ENCODE measurements around the gene HK1.
"Not testable (repeated sequence)": the region's sequence is repeated elsewhere in the genome, so short reads cannot be mapped to it uniquely, and the experiment has no call there.

HK1 gene

DNA sequence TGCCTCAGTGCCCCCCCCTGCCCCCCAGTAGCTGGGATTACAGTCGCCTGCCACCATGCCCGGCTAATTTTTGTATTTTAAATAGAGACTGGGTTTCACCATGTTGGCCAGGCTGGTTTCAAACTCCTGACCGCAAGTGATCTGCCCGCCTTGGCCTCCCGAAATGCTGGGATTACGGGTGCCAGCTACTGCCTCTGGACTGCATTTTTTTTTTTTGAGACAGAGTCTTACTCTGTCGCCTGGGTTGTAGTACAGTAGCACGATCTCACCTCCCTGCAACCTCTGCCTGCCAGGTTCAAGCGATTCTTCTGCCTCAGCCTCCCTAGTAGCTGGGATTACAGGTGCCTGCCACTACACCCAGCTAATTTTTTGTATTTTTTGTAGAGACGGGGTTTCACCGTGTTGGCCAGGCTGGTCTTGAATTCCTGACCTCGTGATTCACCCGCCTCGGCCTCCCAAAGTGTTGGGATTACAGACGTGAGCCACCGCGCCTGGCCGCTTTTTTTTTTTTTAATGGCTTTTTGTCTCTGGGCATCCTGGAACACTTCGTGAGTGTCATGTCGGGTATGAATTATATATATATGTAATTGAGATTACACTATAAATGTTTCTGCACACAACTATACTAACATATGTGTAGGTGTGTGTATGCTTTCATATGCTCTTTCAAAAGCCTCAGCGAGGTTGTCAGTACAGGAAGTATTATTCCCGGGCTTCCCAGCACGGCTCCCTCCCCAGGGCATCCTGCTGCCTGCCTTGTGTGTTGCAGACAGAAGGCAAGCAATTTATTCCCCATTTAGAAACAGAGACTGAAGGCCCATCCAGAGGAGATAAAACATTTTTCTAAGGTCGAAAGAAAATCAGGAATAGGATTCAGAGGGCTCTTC is 47.6 kb downstream of the HK1 start:
- H3K23ac ChIP-seq (ENCODE audit: low read length); H3K36me3 ChIP-seq (ENCODE audit: control insufficient read depth in 1 of 2, insufficient read depth in 2 of 2, low read length in 2 of 2); H3K9me3 ChIP-seq (ENCODE audit: insufficient read depth, low read depth, low read length); H3K14ac ChIP-seq (ENCODE audit: low read length); H2BK12ac ChIP-seq (ENCODE audit: low read length); H4K8ac ChIP-seq (ENCODE audit: low read depth, low read length); H2AK5ac ChIP-seq (ENCODE audit: low read length); H3K9ac ChIP-seq (ENCODE audit: low read length); H4K91ac ChIP-seq (ENCODE audit: low read depth, low read length); H2BK120ac ChIP-seq (ENCODE audit: insufficient read depth, low read length, poor library complexity); H2AFZ ChIP-seq (ENCODE audit: insufficient read depth, low read length, poor library complexity); H4K12ac ChIP-seq (ENCODE audit: low read depth, low read length); H3K27me3 ChIP-seq (ENCODE audit: insufficient read depth, low read length); H3K4ac ChIP-seq (ENCODE audit: low read depth, low read length); H3K18ac ChIP-seq (ENCODE audit: low read length); H3K4me3 ChIP-seq (ENCODE audit: low read depth, low read length): not testable (repeated sequence)
- H3K4me1 ChIP-seq (ENCODE audit: control insufficient read depth in 1 of 2, insufficient read depth in 2 of 2, low read length in 2 of 2) = peaks cover 23 to 34% of the 10 kb centered on the region in 2 experiments
- peak overlapping the region; percentile 29 for H3K4me2 ChIP-seq (ENCODE audit: low read length)
- peaks cover 17% of the 10 kb centered on the region for H3K79me1 ChIP-seq (ENCODE audit: low read length)
- DNase-seq = peak in 1 of 2 donors; percentile 44
- peaks cover 17% of the 10 kb centered on the region for H3K79me2 ChIP-seq (ENCODE audit: control insufficient read depth, insufficient read depth, low read length, poor library complexity)
- H3K27ac ChIP-seq (ENCODE audit: low read depth, low read length) = peak overlapping the region; percentile 45
- no CpG with 5 or more reads among the region's 24 CpGs for WGBS (ENCODE audit: extremely low coverage, insufficient coverage, insufficient read length)
- H2BK5ac ChIP-seq (ENCODE audit: low read depth, low read length, poor library complexity) = peak overlapping the region; percentile 27

DNA sequence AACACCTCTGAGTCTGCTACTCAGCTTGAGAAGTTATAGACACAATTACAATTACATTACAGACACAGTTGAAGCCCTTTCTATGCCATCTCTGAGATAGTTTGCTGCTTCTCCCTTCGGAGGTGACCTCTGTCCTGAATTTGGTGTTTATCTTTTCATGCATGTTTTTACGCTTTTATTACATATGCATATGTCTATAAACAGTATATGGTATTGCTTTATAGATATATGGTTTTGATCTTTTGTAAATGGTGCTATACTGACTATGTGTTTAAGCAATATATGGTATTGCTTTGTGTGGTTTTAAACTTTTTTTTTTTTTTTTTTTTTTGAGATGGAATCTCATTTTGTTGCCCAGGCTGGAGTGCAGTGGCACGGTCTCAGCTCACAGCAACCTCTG is 48.4 kb downstream of the HK1 start:
- H3K4me1 ChIP-seq (ENCODE audit: control insufficient read depth in 1 of 2, insufficient read depth in 2 of 2, low read length in 2 of 2) = peaks cover 25 to 33% of the 10 kb centered on the region in 2 experiments
- H3K4me3 ChIP-seq (ENCODE audit: low read depth, low read length) = no peak overlapping the region
- no peak overlapping the region for H4K12ac ChIP-seq (ENCODE audit: low read depth, low read length)
- H3K27ac ChIP-seq (ENCODE audit: low read depth, low read length) = no peak overlapping the region
- no peaks in the 10 kb centered on the region for H3K9me3 ChIP-seq (ENCODE audit: insufficient read depth, low read depth, low read length)
- no peak overlapping the region for H4K8ac ChIP-seq (ENCODE audit: low read depth, low read length)
- no peak overlapping the region for H3K18ac ChIP-seq (ENCODE audit: low read length)
- H3K79me1 ChIP-seq (ENCODE audit: low read length) = peaks cover 14% of the 10 kb centered on the region
- H3K4ac ChIP-seq (ENCODE audit: low read depth, low read length) = no peak overlapping the region
- no peak overlapping the region for H3K4me2 ChIP-seq (ENCODE audit: low read length)
- no peak overlapping the region for H4K91ac ChIP-seq (ENCODE audit: low read depth, low read length)
- no peak overlapping the region for H3K14ac ChIP-seq (ENCODE audit: low read length)
- no peak overlapping the region for H3K9ac ChIP-seq (ENCODE audit: low read length)
- no peaks in the 10 kb centered on the region for H3K27me3 ChIP-seq (ENCODE audit: insufficient read depth, low read length)
- no peak for DNase-seq
- H2BK12ac ChIP-seq (ENCODE audit: low read length) = no peak overlapping the region
- WGBS (ENCODE audit: extremely low coverage, insufficient coverage, insufficient read length) = no CpG with 5 or more reads among the region's 3 CpGs
- peaks cover 13% of the 10 kb centered on the region for H3K79me2 ChIP-seq (ENCODE audit: control insufficient read depth, insufficient read depth, low read length, poor library complexity)
- H3K36me3 ChIP-seq (ENCODE audit: control insufficient read depth in 1 of 2, insufficient read depth in 2 of 2, low read length in 2 of 2) = peaks cover 0 to 3% of the 10 kb centered on the region in 2 experiments
- H2BK5ac ChIP-seq (ENCODE audit: low read depth, low read length, poor library complexity) = no peak overlapping the region
- H2BK120ac ChIP-seq (ENCODE audit: insufficient read depth, low read length, poor library complexity) = no peak overlapping the region
- no peak overlapping the region for H3K23ac ChIP-seq (ENCODE audit: low read length)
- no peak overlapping the region for H2AK5ac ChIP-seq (ENCODE audit: low read length)
- H2AFZ ChIP-seq (ENCODE audit: insufficient read depth, low read length, poor library complexity) = no peak overlapping the region

DNA sequence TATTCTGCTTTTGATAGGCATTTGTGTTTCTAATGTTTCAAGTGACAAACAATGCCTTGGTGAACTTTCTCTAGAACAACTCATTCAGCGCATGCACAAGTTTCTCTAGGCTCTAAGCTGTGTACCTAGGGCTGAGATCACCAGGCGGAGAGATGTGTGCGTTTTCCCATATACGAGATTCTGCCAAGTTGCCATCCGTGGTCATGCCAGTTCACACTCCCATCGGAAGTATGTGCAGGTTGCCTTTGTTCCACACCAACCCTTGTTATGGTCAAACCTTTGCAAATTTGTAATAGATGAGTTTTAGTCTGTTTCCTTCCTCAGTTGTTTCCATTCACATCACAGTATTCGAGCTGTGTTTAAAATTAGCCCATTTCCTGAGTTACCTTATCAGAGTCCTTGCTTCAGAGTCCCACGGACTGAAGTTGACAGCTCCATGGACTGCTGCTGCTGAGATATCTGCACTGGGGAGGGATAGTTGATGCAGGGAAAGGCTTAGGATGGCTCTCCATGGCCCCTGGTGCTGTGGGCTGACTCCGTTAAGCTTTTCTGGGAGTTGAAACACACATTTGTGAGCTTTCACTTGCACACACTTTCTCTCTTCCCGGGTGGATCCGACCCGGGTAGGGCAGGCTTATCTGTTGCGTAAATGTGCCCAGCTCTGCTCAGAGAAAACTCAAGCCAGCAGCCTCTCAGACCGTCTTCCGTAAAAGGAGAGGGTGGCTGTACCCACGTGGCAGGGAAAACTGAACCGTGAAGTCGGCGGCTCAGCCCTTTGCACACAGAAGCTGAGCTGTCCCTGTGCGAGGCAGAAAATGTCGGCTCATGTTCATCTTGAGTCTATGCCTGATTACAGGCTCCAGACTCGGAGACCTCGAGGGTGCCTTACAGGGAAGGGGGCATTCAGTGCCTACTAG is 49.4 kb downstream of the HK1 start:
- peak overlapping the region; percentile 1 for H2BK5ac ChIP-seq (ENCODE audit: low read depth, low read length, poor library complexity)
- no peak overlapping the region for H4K8ac ChIP-seq (ENCODE audit: low read depth, low read length)
- H3K79me2 ChIP-seq (ENCODE audit: control insufficient read depth, insufficient read depth, low read length, poor library complexity) = peaks cover 15% of the 10 kb centered on the region
- no peak overlapping the region for H2AFZ ChIP-seq (ENCODE audit: insufficient read depth, low read length, poor library complexity)
- H3K27me3 ChIP-seq (ENCODE audit: insufficient read depth, low read length) = no peaks in the 10 kb centered on the region
- H3K36me3 ChIP-seq (ENCODE audit: control insufficient read depth in 1 of 2, insufficient read depth in 2 of 2, low read length in 2 of 2) = peaks cover 0 to 3% of the 10 kb centered on the region in 2 experiments
- H3K9ac ChIP-seq (ENCODE audit: low read length) = no peak overlapping the region
- peak overlapping the region; percentile 9 for H3K14ac ChIP-seq (ENCODE audit: low read length)
- peak overlapping the region; percentile 74 for H3K4ac ChIP-seq (ENCODE audit: low read depth, low read length)
- H3K4me3 ChIP-seq (ENCODE audit: low read depth, low read length) = no peak overlapping the region
- H3K4me2 ChIP-seq (ENCODE audit: low read length) = no peak overlapping the region
- H2AK5ac ChIP-seq (ENCODE audit: low read length) = peak overlapping the region; percentile 1
- DNase-seq = peak; percentile 41 to 75
- peak overlapping the region; percentile 9 for H2BK120ac ChIP-seq (ENCODE audit: insufficient read depth, low read length, poor library complexity)
- no peak overlapping the region for H3K23ac ChIP-seq (ENCODE audit: low read length)
- H4K12ac ChIP-seq (ENCODE audit: low read depth, low read length) = no peak overlapping the region
- no peak overlapping the region for H3K27ac ChIP-seq (ENCODE audit: low read depth, low read length)
- peaks cover 21% of the 10 kb centered on the region for H3K79me1 ChIP-seq (ENCODE audit: low read length)
- H4K91ac ChIP-seq (ENCODE audit: low read depth, low read length) = peak overlapping the region; percentile 16
- peak overlapping the region; percentile 79 for H3K18ac ChIP-seq (ENCODE audit: low read length)
- no peaks in the 10 kb centered on the region for H3K9me3 ChIP-seq (ENCODE audit: insufficient read depth, low read depth, low read length)
- H3K4me1 ChIP-seq (ENCODE audit: control insufficient read depth in 1 of 2, insufficient read depth in 2 of 2, low read length in 2 of 2) = peaks cover 30 to 40% of the 10 kb centered on the region in 2 experiments
- no CpG with 5 or more reads among the region's 23 CpGs for WGBS (ENCODE audit: extremely low coverage, insufficient coverage, insufficient read length)
- H2BK12ac ChIP-seq (ENCODE audit: low read length) = peak overlapping the region; percentile 75

GRCh38 chr10:69328380-69328735 is 50.1 kb downstream of the HK1 start:
- Histone ChIP-seq H3K79me2 (ENCODE audit: control insufficient read depth, insufficient read depth, low read length, poor library complexity) (peaks cover 18% of the 10 kb centered on the region), H4K8ac (ENCODE audit: low read depth, low read length) (peak overlapping the region; percentile 36), H3K18ac (ENCODE audit: low read length) (no peak overlapping the region), H3K79me1 (ENCODE audit: low read length) (peaks cover 26% of the 10 kb centered on the region), H3K14ac (ENCODE audit: low read length) (peak overlapping the region; percentile 9), H2BK12ac (ENCODE audit: low read length) (peak overlapping the region; percentile 75), H3K4me1 (ENCODE audit: control insufficient read depth in 1 of 2, insufficient read depth in 2 of 2, low read length in 2 of 2) (peaks cover 34 to 44% of the 10 kb centered on the region in 2 experiments), H2BK5ac (ENCODE audit: low read depth, low read length, poor library complexity) (no peak overlapping the region), H3K23ac (ENCODE audit: low read length) (no peak overlapping the region), H4K12ac (ENCODE audit: low read depth, low read length) (no peak overlapping the region), H3K36me3 (ENCODE audit: control insufficient read depth in 1 of 2, insufficient read depth in 2 of 2, low read length in 2 of 2) (peaks cover 0 to 3% of the 10 kb centered on the region in 2 experiments), H4K91ac (ENCODE audit: low read depth, low read length) (peak overlapping the region; percentile 16), H3K9ac (ENCODE audit: low read length) (no peak overlapping the region), H3K4ac (ENCODE audit: low read depth, low read length) (peak overlapping the region; percentile 74), H3K4me3 (ENCODE audit: low read depth, low read length) (no peak overlapping the region), H3K27ac (ENCODE audit: low read depth, low read length) (no peak overlapping the region), H2AK5ac (ENCODE audit: low read length) (peak overlapping the region; percentile 1), H3K9me3 (ENCODE audit: insufficient read depth, low read depth, low read length) (no peaks in the 10 kb centered on the region), H3K4me2 (ENCODE audit: low read length) (no peak overlapping the region), H3K27me3 (ENCODE audit: insufficient read depth, low read length) (no peaks in the 10 kb centered on the region), H2BK120ac (ENCODE audit: insufficient read depth, low read length, poor library complexity) (no peak overlapping the region), H2AFZ (ENCODE audit: insufficient read depth, low read length, poor library complexity) (no peak overlapping the region)
- no peak for DNase-seq
- no CpG with 5 or more reads among the region's 8 CpGs for WGBS (ENCODE audit: extremely low coverage, insufficient coverage, insufficient read length)
